NT2/D1 (cell line): ENCODE measurements around the gene NSL1.

Experiments
- SUZ12 ChIP-seq: IDR thresholded peaks from 2 replicates; pipeline ENCODE4 v1.6.1; 2011; ENCODE audit not compliant: insufficient read length, insufficient read depth; ENCODE audit errors: extremely low read depth
- YY1 ChIP-seq: IDR thresholded peaks from 2 replicates; pipeline ENCODE4 v1.6.1; 2011; ENCODE audit not compliant: insufficient read length, insufficient read depth
- ZNF274 ChIP-seq: IDR thresholded peaks from 2 replicates; pipeline ENCODE4 v1.6.1; 2011; ENCODE audit warnings: mild to moderate bottlenecking, low read depth, low read length

- TF ChIP-seq YY1 (no peak), SUZ12 (no peak), ZNF274 (no peak)
These were observed 38.6 kb downstream of the NSL1 start for GRCh38 chr1:212752934-212753497.
